Neural crest cell (in vitro differentiated cells): ENCODE measurements around the gene ARID3B. TPM values are rescaled to one million over a fixed set of nuclear protein-coding genes. Genes with fewer than 3 reads are reported as not detected.
"Not testable (repeated sequence)": the region's sequence is repeated elsewhere in the genome, so short reads cannot be mapped to it uniquely, and the experiment has no call there.

Experiments
- DNase-seq: peaks from one replicate; pipeline ENCODE4 v3.0.0; 2021; ENCODE audit warnings: low read depth, mixed read lengths, low spot score
- H3K27ac Mint-ChIP-seq: one replicate; pipeline ENCODE4 v1.8.0; 2021; ENCODE audit warnings: mild to moderate bottlenecking, mixed read lengths; ENCODE audit not compliant: unreplicated experiment
- H3K27me3 Mint-ChIP-seq: 2 replicates; pipeline ENCODE4 v1.8.0; 2021; ENCODE audit warnings: low read depth, mild to moderate bottlenecking, mixed read lengths
- H3K36me3 Mint-ChIP-seq: 2 replicates; pipeline ENCODE4 v1.8.0; 2021; ENCODE audit warnings: low read depth, mild to moderate bottlenecking, mixed read lengths
- H3K4me1 Mint-ChIP-seq: 2 replicates; pipeline ENCODE4 v1.8.0; 2021; ENCODE audit warnings: mixed read lengths
- H3K4me3 Mint-ChIP-seq: one replicate; pipeline ENCODE4 v1.8.0; 2021; ENCODE audit warnings: mild to moderate bottlenecking, mixed read lengths
- H3K9me3 Mint-ChIP-seq: 2 replicates; pipeline ENCODE4 v1.8.0; 2021; ENCODE audit warnings: mixed read lengths
- CTCF ChIP-seq: fragments of 200-600 bp; sonication (generic); conservative IDR thresholded peaks from 2 replicates; pipeline ENCODE4 v1.5.0; 2021; ENCODE audit warnings: antibody characterized with exemption, mild to moderate bottlenecking
- total RNA-seq: library from RNA; stranded (reverse); gene quantifications from 2 replicates; pipeline ENCODE4 v1.2.1, GENCODE V29; 2021

Gene ARID3B
- total RNA-seq, 1 donor from 2014 or later, result 66.5 TPM

- DNase-seq, result no peak
- Mint-ChIP-seq H3K27ac (peak overlapping the region; percentile 57), H3K9me3 (no peaks in the 10 kb centered on the region), H3K4me3 (no peak overlapping the region), H3K4me1 (peaks cover 10% of the 10 kb centered on the region), H3K27me3 (peaks cover 2% of the 10 kb centered on the region), H3K36me3 (peaks cover 22% of the 10 kb centered on the region)
- no peak for TF ChIP-seq CTCF
Observed at GRCh38 chr15:74595271-74595670, 54.3 kb downstream of the ARID3B start.

GRCh38 chr15:74596736-74597135 is 55.7 kb downstream of the ARID3B start:
- not testable (repeated sequence) for H3K4me3 Mint-ChIP-seq, DNase-seq, H3K27me3 Mint-ChIP-seq, H3K27ac Mint-ChIP-seq, H3K9me3 Mint-ChIP-seq
- H3K4me1 Mint-ChIP-seq, result peaks cover 12% of the 10 kb centered on the region
- H3K36me3 Mint-ChIP-seq, result peaks cover 21% of the 10 kb centered on the region

- H3K27me3 Mint-ChIP-seq, DNase-seq, H3K9me3 Mint-ChIP-seq, H3K4me3 Mint-ChIP-seq, H3K27ac Mint-ChIP-seq: not testable (repeated sequence)
- Mint-ChIP-seq H3K36me3 (peaks cover 21% of the 10 kb centered on the region), H3K4me1 (peaks cover 13% of the 10 kb centered on the region)
Observed at GRCh38 chr15:74597146-74597705, 56.2 kb downstream of the ARID3B start.

GRCh38 chr15:74598126-74598842 is 57.3 kb downstream of the ARID3B start:
- DNase-seq, result peak; percentile 41
- H3K36me3 Mint-ChIP-seq, result peaks cover 18% of the 10 kb centered on the region
- no peak for TF ChIP-seq CTCF
- H3K4me3 Mint-ChIP-seq, result peak overlapping the region; percentile 59
- no peaks in the 10 kb centered on the region for H3K9me3 Mint-ChIP-seq
- peaks cover 13% of the 10 kb centered on the region for H3K4me1 Mint-ChIP-seq
- peaks cover 2% of the 10 kb centered on the region for H3K27me3 Mint-ChIP-seq
- peak overlapping the region; percentile 98 for H3K27ac Mint-ChIP-seq

- no peak for DNase-seq
- H3K4me3 Mint-ChIP-seq, result no peak overlapping the region
- TF ChIP-seq CTCF, result no peak
- peaks cover 2% of the 10 kb centered on the region for H3K27me3 Mint-ChIP-seq
- H3K36me3 Mint-ChIP-seq, result peaks cover 15% of the 10 kb centered on the region
- H3K27ac Mint-ChIP-seq, result no peak overlapping the region
- no peaks in the 10 kb centered on the region for H3K9me3 Mint-ChIP-seq
- peaks cover 13% of the 10 kb centered on the region for H3K4me1 Mint-ChIP-seq
Observed at GRCh38 chr15:74599156-74599555, 58.1 kb downstream of the ARID3B start.

GRCh38 chr15:74603026-74603788 is 62.2 kb downstream of the ARID3B start:
- no peak for DNase-seq
- TF ChIP-seq CTCF, result no peak
- peaks cover 18% of the 10 kb centered on the region for H3K4me1 Mint-ChIP-seq
- no peak overlapping the region for H3K4me3 Mint-ChIP-seq
- H3K27me3 Mint-ChIP-seq, result peaks cover 2% of the 10 kb centered on the region
- no peaks in the 10 kb centered on the region for H3K9me3 Mint-ChIP-seq
- H3K36me3 Mint-ChIP-seq, result peaks cover 4% of the 10 kb centered on the region
- H3K27ac Mint-ChIP-seq, result no peak overlapping the region
